Stimulated activated CD8-positive, alpha-beta memory T cell treated with anti-CD3 and anti-CD28 coated beads, Interleukin-12 subunit alpha, Interleukin-12 subunit beta, amount 100 ng/mL, for 24 hours (primary cell): ENCODE measurements around the gene PIP5KL1.
A peak's percentile ranks its signal among the peaks of the same experiment; 100 is the strongest.

ENCODE experiments used
- DNase-seq: peaks from one replicate; pipeline ENCODE4 v3.0.0-alpha.2; 2020; ENCODE audit errors: extremely low read depth

PIP5KL1 gene

DNA sequence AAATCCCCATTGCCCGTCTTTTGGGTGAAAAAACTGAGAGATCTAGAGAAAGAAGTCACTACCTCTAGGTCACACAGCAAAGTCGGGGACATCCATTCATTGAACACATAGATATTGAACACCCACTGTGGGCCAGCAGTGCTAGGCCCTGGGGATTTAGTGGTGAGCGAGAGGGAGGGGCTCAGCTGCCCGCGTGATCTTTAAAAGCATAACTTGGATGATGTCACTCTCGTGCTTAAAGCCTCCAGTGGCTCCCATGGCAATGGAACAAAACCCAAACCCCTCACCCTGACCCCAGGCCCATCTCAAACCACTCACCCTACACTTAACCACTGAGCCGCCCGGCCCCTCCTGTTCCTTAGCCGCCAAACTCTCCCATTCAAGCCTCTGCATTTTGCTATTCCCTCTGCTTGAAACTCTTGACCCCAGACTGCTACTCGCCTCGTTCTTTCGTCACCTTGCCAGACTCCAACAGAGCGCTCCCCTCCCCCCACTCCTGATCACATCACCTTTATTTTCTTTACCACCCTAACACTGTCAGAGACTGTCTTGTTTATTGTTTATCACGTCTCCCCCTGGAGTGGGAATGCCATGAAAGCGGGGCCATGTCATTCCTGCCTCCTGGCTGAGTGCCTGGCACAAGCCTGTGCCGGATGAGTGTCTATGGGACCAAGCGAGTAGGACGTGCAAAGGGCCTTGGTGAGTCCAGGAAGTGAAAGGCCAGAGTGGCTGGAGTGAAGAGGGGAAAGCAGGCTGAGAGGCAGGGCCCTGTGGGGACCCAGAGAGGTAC is 710 bp upstream of the PIP5KL1 start:
- no peak for DNase-seq

- DNase-seq = no peak
These were observed 975 bp downstream of the PIP5KL1 start for GRCh38 chr9:127929625-127929979.

GRCh38 chr9:127928676-127929624 is 1.6 kb downstream of the PIP5KL1 start:
- DNase-seq = no peak

GRCh38 chr9:127927988-127928675 is 2.4 kb downstream of the PIP5KL1 start:
- DNase-seq = no peak

GRCh38 chr9:127927201-127927987 is 3.2 kb downstream of the PIP5KL1 start:
- DNase-seq = no peak

- DNase-seq = no peak
These were observed 3.7 kb downstream of the PIP5KL1 start for GRCh38 chr9:127926906-127927200.

GRCh38 chr9:127925959-127926905 is 4.3 kb downstream of the PIP5KL1 start:
- no peak for DNase-seq

DNA sequence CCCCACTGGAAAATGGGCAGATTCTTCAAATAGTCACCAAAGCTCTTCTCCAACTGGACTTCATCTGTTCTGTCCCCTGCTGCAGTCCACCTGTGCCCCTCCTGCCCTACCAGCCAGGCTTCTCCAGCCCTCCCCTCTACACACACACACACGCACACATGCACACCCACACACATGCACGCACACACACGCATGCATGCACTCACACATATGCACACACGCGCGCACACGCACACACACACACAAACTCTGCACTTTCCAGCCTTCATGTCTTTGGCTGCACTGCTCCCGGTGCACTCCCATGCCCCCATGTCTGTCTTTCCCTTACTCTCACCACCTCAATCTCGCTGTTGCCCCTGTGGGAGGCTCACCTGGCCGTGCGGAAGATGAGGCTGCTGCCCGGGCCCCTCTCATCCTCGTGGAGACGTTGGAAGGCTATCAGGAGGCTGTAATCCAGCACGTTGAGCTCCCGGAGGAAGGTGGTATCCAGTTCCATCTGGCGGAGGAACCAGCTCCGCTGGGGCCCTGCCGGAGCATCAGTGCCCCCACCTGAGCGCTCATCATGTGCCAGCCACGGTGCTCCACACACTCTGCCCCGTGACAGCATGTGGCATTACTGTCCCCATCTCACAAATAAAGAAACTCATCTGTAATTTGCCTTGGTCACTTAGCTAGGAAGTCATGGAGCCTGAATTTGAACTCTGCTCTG is 5.7 kb downstream of the PIP5KL1 start:
- no peak for DNase-seq

DNA sequence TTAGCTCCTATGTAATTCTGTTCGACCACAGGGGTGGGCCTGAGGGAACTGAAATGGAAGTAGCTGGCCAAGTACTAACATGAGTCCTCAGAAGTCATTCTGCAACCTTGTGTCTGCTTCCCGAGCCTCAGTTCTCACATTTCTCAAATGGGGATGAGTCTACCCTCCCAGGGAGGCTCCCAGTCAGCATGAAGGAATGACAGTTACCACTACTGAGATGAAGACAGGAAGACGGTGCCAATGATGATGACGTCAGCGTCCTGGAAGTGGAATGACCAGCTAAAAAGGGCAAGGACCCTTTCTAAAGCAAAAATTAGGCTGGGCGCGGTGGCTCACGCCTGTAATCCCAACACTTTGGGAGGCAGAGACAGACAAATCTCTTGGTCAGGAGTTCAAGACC is 6.8 kb downstream of the PIP5KL1 start:
- no peak for DNase-seq

- no peak for DNase-seq
These were observed 7.5 kb downstream of the PIP5KL1 start for GRCh38 chr9:127923046-127923445.

DNA sequence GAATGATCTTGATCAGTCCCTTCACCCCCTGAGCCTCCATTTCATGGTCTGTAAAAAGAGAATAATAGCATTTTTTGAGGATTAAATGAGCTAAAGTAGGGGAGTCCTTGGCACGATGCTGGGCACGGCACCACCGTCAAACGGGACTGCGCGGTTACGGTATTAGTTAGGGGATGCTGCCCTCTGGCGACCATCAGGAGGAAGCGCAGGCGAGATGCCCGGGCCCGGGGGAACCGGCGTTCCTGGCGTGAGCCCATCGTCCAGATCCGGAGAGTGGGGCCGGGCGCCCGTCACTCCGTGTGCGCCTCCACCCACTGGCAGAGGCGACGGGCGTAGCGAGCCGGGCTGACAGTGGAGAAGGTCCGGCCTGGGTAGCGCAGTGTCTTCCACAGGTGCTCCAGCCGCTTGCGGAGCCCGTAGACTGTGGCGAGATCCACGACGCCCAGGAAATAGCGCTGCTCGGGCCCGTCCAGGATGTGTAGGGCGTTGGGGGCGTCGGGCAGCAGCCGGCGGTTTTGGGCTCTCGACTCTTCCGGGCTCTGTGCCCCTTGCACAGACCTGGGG is 8.9 kb downstream of the PIP5KL1 start:
- no peak for DNase-seq

- DNase-seq = no peak
These were observed 9.8 kb downstream of the PIP5KL1 start for GRCh38 chr9:127920794-127921193.

DNA sequence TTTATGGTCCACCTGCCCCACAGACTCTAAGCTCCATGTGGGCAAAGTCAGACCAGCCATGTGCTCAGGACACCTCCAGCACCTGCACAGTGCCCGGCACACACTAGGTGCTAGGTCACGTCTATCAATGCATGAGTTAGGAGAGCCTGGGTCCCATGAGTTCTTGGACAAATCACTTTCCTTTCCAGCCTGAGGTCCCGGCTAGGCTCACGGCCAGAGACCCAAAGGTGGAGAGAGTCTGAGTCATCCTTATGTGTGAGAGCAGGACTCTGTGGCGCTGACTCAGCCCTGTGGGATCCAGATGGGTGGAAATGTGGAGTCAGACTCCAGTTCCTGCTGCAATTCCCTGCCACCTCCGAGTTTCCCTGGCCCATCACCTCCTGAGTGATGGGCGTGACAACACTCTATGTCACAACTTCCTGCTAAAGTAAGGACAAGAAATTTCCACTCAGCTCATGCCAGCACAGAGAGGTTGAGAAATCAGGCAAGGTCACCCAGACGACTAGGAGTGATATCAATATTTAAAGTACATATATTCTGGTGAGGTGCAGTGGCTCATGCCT is 11.2 kb downstream of the PIP5KL1 start:
- no peak for DNase-seq

- DNase-seq = no peak
These were observed 12.1 kb downstream of the PIP5KL1 start for GRCh38 chr9:127918183-127919107.

- no peak for DNase-seq
These were observed 13.0 kb downstream of the PIP5KL1 start for GRCh38 chr9:127917603-127918002.

GRCh38 chr9:127916720-127917581 is 13.6 kb downstream of the PIP5KL1 start, which contains the start of gene ST6GALNAC4:
TSS of gene ST6GALNAC4 (minus strand) at chr9:127917041. CDS start at chr9:127916419, 622 bp downstream.
- DNase-seq = peak; percentile 87
